GM19468 (cell line): ENCODE data around the gene PRDM16.

Source experiments
- ATAC-seq: cut with Tn5 transposase; IDR thresholded peaks from one replicate; pipeline ENCODE4 v1.9.1; 2021; ENCODE audit warnings: mild to moderate bottlenecking, moderate library complexity, moderate number of reproducible peaks; ENCODE audit not compliant: unreplicated experiment; ENCODE audit errors: extremely low read depth

Gene PRDM16

GRCh38 chr1:3169665-3170356 is 100.8 kb downstream of the PRDM16 start:
- ATAC-seq: no peak

DNA sequence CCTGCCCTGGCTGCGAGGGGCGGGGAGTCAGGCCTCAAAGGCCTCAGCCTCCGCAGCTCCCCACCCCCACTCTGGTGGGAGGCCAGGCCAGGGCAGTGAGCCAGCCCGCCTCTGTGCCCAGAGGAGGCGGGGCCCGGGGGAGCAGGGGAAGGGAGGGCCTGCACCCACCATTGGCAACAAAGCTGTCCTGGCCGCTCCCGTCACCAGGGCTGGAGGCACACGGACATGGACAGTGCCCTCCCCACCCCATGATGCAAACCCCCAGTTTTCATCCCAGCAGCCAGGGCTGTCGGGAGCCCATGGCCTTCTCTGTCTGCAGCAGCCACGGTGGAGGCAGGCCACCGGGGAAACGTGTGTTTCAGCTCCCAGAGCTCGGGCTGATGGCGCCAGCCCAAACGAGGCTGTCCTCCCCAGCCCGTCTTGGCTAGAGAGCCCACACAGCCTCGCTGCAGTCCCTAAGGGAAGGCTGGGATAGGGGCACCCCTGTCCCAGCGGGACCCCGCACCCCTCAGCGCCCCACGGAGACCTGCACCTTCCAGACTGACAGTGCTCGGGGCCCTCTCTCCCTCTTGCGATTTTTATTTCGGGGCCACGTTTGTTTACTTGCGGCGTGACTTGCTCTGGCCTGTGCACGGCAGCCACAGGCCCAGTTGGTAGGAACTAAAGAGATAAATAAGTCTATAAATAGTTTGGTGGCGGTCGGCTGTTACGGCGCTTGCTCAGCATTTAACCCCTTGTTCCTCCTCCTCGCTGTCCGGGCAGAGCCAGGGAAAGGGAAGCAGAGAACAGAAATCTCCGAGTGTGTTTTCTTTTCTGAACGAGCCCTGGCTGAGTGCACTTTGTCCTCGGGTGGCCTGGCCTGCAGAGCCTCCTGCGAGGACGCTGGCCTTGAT is 101.8 kb downstream of the PRDM16 start:
- no peak for ATAC-seq

- no peak for ATAC-seq
These were observed 102.8 kb downstream of the PRDM16 start for GRCh38 chr1:3171761-3172160.

DNA sequence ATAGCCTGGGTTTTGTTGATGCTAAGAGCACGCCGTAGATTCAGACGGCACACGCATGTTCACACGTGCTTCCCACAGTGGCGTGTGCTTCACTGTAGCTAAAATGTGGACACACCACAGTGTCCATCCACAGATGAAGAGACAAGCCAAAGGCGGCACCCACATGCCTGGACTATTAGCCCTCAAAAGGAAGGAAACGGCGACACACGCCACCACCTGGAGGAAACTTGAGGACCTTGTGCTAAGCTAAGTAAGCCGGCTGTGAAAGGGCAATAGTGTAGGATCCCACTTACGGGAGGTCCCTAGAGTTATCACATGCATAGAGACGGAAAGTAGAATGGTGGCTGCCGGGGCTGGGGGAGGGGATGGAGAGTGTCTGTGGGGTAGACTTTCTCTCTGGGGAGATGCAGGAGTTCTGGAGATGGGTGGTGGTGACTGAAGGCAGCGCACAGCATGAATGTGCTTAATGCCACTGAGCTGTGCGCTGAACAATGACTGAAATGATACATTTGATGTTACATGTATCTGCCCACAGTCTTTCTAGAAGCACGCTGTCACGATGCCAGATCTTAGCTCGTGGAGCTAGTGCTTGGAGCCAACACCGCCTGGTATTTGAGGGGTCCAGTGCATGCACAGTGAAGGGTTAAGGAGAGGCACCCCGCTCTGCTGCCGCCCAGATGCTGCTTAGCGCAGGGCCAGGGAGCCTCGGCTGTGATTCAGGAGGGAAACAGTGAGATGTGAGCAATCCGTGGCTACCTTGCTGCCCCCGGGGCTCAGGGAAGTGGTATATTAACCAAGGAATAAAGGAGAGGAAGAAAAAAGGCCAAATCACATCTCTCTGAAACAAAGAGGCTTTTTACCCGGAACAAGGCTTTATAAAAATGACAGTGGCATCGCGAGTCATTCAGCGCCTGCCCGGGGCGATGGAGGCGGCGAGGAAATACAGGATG is 103.7 kb downstream of the PRDM16 start:
- no peak for ATAC-seq

GRCh38 chr1:3173381-3173980 is 104.5 kb downstream of the PRDM16 start:
- ATAC-seq: no peak

- no peak for ATAC-seq
These were observed 105.7 kb downstream of the PRDM16 start for GRCh38 chr1:3174487-3175247.

DNA sequence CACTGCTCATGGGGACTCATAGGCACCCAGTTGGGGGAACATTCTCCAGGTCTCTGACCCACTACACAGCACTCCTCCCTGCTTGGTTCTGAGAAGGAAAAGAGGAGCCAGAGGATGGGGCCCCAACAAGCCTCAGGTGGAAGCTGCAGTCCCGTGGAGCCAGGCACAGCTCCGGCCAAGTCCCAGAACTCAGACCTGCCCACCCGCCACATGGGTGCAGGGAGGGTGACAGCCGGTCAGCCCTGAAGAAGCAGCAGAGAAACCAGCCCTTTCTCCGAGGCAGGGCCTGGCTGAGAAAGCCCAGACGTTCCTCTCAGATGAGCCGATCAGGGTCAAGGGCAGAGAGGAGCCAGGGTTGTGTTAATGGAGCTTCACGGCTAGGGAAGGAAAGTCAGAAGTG is 106.5 kb downstream of the PRDM16 start:
- no peak for ATAC-seq

- no peak for ATAC-seq
These were observed 107.0 kb downstream of the PRDM16 start for GRCh38 chr1:3176028-3176427.

DNA sequence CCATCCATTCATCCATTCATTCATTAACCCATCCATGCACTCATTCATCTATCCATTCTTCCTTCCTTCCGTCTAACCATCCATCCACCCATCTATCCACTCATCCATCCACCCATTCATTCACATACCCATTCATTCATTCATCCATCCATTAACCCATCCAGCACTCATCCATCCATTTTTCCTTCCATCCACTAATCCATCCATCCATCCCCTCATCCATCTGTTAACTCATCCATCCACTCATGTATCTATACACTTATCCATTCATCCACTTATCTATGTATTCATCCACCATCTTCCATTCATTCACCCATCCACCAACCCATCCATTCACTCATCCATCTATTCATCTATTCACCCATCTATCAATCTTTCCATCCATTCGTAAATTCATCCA is 107.8 kb downstream of the PRDM16 start:
- no peak for ATAC-seq

DNA sequence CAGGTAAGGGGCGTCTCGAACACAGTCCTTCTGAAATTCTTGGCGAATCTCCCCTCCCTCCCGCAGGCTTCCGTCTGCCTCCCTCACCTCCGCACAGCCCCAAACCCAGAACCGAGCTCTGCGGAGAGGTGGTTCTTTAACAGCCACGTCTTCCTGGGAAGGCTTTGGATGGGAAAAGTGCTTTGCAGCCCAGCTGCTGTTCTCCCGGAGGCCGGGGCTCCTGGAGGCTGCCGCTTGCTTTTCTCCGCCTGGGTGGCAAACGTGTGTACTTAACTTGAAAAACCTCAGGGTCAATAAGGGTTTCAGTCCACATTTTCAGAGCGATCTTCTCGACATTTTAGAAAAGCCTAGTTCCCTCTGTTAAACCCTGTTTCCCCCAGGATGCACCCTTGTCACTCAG is 109.3 kb downstream of the PRDM16 start:
- ATAC-seq: no peak

GRCh38 chr1:3179471-3179870 is 110.5 kb downstream of the PRDM16 start:
- no peak for ATAC-seq

- no peak for ATAC-seq
These were observed 111.9 kb downstream of the PRDM16 start for GRCh38 chr1:3180915-3181314.

- no peak for ATAC-seq
These were observed 113.0 kb downstream of the PRDM16 start for GRCh38 chr1:3181956-3182355.

GRCh38 chr1:3183411-3183810 is 114.4 kb downstream of the PRDM16 start:
- ATAC-seq: no peak

- no peak for ATAC-seq
These were observed 114.8 kb downstream of the PRDM16 start for GRCh38 chr1:3183813-3184212.

DNA sequence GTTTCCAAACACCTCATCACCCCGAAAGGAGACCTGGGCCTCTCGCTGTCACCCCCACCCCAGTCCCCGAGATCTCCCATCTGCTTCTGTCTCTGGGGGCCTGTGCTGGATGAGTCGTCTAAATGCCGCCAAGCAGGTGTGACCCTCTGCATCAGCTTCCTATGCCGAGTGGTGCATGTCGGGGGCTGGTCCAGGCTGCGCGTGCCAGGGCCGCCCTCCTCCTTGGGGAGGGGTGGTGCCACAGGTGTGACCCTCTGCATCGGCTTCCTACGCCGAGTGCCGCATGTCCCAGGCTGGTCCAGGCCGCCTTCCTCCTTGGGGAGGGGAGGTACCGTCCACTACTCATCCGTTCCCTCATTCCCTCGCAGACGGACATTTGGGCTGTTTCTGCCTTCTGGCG is 115.7 kb downstream of the PRDM16 start:
- no peak for ATAC-seq

GRCh38 chr1:3185896-3186525 is 117.0 kb downstream of the PRDM16 start:
- no peak for ATAC-seq

GRCh38 chr1:3186526-3186921 is 117.5 kb downstream of the PRDM16 start:
- no peak for ATAC-seq
